ENCODE results near the gene NOTUM.

Gene NOTUM

DNA sequence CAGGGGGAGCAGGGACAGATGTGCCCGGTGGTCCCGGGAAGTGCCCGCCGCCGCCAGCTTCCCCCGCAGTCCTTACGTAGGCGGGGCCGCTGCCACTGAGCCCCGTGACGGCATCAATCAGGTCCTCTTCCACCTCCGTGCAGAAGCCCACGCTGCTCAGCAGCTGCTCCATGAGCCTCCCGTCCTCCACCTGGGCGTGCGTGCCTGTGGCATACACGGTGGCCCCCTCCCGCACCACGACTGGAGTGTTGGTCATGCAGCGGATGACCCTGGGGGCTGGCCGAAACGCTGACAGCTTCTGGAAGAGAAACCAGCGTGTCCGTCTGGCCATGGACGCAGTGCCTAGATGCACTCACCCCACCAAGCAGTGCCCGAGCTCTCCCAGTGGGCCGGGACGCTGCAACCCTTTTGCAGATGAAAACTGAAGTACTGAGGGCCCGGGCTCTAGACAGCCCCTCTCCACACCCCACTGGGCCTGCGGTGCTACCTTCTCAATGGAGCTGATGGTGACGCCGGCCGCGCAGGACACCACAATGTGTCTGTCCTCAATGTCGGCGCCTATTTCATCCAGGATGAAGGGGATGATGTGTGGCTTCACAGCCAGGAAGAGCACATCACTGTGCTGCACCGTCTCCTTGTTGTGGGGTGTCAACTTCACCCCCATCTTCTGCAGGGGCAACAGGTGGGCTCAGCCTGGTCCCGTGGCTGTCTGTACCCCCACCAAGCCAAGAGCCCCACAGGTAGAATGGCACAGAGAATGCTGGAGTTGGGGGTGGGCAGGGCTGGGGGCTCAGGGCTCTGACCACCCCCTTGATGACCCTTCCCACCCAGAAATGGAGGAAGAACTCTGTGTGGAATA is 25.9 kb downstream of the NOTUM start:
- no peak for DNase-seq

GRCh38 chr17:81934098-81934757 is 26.8 kb downstream of the NOTUM start:
- no peak for DNase-seq

DNA sequence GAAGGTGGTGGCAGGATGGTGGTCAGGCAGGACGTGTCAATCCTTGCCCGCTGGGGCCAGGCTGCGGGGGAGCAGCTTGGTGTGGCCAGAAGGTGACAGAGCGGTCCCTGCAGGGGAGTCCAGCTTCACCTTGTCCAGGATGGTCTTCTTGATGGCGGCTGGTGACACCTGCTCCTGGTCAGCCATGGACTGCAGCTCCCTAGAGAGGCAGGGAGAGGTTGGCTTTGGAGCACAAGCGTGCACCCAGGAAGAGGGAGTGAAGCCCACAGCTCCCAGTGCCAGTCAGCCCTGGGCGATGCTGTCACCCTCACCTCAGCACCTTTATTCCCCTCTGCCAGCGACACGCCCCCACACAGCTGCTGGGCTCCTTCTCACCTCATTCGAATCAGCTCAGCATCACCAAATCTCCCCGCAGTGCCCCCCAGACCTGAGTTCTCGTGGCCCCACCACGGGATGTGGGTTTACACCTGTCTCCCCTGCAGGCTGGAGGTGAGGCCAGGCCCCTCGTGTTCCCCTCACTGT is 27.7 kb downstream of the NOTUM start:
- no peak for DNase-seq

DNA sequence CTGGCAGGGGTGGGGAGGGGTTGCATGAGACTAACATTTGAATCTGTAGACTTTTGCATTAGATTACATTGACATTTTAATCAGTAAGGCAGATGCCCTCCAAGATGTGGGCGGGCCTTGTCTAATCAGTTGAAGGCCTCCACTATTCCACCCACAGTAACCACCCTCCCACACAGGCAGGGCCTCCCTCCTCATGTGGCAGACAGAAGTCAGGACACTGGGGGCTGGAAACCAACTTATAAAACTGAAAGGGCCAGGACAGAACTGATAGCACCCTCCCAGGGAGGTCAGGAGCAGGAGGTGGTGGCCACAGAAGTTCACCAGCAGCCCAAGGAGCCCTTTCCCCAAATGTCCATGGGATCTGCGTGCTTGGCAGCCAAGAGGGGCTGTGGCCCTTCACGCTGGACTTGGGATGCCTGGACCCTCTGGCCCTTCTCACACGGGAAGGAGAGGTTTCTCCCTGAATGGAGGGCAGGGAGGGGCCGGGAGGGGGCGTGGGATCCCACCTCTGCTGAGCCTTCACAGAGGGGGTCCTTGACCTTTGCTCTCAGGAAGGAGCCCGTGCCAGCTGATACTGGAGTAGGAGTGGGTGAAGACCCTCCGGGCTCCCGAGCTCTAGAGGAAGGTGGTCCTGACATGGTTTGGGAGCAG is 28.5 kb downstream of the NOTUM start:
- no peak for DNase-seq

DNA sequence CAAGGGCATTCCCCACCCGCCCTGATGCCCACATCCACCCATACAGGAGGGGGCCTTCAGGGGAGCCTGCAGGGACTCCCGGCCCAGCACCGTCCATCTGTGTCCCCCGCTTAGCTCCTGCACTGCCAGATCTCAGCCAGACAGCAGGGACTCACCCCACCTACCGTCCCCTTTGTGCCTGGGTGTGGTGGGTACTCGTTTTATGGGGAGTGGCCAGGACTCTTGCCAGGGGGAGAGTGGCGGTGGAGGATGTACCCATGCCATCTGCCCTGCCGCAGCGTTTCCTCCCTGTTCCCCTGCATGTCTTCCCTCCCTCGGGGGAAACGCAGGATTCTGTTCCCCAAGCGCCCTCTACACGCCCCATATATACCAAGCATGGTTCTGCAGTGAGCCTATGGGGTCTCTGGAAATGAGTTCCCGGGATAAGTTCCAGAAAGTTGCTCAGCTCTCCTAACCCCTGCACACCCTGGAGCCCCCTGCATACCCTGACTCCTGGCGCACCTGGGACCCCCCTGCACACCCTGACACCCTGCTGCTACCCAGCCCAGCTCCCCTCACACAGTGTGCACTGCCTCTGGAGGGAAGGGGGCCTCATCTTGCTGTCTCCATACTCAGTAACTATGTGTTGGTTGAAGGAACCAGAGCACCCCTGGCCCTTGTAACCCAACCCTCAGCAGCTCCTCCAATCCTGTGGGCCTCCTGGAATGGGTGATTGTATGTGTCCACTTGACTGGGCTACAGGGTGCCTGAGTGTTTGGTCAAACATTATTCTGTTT is 29.2 kb downstream of the NOTUM start:
- DNase-seq, result no peak

- no peak for DNase-seq
Measured at GRCh38 chr17:81931189-81931556, 29.8 kb downstream of the NOTUM start.

DNA sequence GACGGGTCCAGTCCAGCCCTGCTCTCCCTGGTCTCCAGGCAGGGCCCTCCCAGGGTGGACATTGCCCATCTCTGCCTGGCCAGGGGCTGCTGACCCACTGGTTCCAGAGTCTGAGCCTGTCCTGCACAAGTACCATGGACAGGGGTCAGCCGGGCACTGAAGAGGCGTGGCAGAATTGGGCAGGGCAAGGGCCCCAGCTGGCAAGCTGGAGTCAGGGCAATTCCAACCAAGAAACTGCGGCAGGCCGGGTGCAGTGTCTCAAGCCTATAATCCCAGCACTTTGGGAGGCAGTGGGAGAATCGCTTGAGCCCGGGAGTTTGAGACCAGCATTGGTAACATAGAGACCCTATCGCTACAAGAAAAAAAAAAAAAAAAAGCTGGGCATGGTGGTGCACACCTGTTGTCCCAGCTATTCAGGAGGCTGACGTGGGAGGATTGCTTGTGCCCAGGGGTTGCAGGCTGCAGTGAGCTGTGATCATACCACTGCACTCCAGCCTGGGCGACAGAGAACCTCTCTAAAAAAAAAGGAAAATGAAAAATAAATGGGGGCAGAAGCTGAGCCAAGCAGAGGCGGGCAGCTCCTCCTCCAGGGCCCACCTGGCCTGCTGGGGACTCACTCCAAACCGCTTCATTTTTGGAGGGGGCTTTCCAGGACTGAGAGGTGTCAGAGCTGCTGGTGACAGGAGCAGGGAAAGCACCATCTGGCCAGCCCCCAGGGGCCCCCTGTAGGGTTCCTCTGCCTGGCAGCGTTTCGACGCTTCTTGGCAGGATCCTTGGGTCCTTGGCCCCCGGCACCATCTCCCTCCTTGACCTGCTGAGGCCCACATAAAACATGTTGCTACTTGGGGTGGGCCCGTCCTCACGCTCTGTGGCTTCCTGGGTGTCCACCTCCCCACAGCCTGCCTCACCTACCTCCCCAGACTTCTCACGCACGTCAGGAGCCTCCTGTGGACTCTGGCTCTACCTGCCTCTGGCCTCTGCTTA is 30.6 kb downstream of the NOTUM start:
- no peak for DNase-seq

DNA sequence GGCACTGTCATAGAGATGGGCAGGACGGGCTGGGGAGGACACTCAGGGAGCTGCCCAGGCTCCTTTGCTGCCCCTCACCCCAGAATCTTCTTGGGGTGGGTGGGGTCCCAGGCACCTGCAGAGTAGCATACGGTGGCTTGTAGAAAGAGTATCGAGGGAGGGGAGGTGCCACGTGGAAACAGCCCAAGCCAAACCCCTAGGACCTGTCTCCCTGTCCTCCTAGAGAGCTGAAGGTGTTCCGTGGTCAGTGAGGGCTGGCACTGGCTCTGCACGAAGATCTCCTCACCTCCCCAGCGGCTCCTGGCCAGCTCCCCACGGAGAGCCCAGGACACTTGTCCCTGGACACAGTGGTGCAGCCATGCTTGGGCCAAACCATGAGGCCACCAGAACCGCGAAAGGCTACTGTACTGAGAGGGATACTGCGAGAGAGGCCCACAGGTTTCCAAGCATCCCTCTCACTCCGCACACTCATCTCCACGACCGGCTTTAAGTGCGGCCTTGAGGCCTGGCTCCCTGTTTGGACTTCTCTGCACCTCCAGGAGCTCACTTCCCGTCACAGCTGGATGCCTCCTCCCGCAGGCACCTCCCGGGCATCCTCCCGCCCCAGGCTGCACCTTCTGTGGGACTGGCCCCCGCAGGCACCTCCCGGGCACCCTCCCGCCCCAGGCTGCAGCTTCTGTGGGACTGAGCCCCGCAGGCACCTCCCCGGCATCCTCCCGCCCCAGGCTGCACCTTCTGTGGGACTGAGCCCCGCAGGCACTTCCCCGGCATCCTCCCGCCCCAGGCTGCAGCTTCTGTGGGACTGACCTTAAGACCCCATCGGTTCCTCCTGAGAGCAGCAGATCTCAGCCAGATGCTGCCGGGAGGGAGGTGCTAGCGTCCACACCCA is 31.5 kb downstream of the NOTUM start:
- DNase-seq, result no peak

GRCh38 chr17:81928544-81929252 is 32.3 kb downstream of the NOTUM start:
- DNase-seq, result no peak

- peak; percentile 77 to 83 for DNase-seq
Measured at GRCh38 chr17:81927653-81928543, 33.1 kb downstream of the NOTUM start, which contains the start of gene MAFG. TSS of gene MAFG (minus strand) at chr17:81927735. CDS start at chr17:81923185, 4,550 bp downstream.

DNA sequence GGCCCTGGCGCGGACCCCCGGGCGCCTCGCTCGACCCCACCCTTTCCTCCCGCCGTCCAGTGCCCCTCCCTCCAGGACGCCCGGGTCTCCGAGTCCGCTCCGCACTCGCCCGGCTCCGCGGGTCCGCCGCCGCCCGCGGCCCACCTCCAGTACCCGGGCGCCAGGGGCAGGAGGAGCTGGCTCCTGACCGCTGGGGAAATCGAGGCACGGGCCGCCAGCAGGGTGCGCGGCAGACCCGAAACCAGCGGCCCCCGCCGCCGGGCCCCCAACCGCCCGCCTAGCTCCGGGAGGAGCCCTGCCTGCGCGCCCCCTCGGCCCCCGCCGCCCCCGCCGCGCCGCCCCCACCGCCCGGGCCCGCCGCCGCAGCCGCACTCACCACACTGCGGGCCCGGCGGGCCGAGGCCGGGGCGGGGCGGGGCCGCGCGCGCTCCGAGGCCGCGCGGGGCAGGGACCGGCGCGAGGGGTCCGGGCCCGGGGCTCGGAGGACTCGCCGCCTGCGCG is 33.8 kb downstream of the NOTUM start:
- DNase-seq, result peak in 1 of 2 experiments; percentile 31

DNA sequence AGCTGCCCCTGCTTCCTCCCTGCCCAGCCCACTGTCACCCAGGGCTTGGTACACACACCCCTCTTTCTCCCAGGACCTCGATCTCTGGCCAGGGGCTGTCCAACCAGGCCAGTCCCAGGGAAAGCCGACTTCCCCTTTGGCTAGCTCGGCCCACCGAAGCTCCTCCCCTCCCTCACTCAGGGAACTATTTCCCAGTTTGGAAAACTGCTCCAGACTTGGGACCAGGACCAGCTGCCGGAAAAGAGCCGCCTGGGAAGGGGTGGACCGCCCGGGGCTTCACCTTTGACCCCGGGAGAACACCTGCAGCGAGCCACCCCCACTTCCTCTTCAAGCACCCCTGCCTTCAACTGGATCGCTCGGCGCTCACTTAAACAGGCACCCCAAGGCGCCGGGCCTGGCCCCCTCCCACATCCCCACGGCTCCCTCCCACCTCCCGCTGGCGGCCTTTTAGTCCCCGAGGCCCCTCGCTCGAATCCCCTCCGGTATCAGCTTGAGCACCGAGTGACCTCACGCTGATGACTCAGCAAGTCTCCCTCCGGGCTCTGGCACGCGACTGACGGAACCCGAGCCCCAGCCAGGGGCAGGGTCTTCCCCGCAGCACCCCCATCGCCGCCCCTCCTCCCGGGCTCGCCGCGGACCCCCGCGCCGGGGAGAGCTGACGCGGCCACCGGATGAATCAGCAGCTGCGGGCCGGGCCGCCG is 34.4 kb downstream of the NOTUM start:
- peak; percentile 50 to 60 for DNase-seq

DNA sequence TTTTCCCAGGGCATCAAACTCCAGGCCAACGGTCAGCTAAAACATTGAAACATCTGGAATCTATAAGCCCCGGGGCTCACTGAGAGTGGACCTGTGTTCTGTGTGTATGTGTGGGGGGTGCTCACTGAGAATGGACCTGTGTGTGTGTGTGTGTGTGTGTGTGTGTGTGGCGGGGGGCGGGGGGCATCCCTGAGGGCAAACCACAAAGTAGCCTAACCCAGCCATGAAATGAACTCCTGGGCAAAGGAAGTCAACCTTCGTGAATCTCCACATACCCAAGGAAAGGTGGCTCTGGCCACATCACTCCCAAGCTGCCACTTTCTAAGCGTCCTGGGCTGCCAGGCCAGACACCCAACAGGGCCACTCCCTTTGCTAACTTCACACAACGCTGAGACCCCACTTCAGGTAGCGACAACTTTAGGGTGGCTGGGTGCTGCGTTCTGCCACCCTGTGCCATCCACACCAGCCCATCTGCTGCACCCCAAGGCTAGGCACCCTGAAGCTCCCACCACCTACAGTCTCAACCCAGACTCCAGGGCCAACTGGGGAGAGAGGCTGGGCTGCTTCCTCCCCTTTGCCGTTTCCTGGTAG is 35.0 kb downstream of the NOTUM start:
- DNase-seq, result no peak

DNA sequence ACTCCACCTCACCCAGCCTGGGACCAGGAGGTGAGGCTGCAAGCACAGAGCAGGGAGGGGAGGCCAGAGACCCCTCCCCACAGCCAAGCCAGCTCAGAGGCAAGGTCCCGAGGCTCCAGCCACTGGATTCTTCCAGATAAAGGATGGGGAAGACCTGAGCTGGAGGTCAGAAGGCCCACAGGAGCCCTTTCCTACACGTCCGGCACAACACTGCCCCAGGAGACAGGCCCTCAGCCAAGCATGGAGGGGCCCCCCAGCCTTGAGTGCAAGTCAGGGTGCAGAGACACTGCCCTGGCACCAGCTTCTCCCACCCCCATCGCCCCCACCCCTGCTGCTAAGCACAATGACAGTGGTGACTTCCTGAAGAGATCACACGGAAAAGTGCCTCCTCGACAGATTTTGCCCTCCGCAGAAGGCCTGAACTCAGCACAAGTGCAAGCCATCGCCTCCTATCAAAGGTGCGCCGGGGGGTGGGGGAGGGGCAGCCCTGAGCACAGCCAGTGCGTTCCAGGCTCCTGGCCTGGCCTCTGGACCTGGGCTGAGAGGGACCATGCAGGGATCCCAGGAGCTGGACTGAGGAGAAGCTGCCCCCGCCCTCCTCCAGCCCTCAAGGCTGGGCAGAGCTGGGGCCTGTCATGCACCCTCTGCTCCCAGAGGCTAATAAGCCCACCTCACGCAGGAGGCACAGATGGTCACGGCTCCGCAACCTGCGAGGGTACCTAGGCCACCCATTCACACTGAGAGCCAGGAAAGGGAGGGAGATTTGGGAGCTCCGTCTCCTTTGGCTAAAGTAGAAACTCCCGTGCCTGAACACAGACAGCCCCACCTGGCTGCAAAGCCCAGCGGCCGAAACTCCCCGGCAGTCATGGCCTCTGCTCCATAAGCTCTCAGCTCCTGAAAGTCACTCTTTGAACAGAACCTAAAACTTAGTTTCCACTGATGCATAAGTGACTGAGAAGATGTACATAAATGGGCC is 36.1 kb downstream of the NOTUM start:
- no peak for DNase-seq

GRCh38 chr17:81923302-81924260 is 37.4 kb downstream of the NOTUM start:
- no peak for DNase-seq
